Tibial nerve (tissue), 4 donors: ENCODE measurements around the gene ITIH2. TPM values are rescaled to one million over a fixed set of nuclear protein-coding genes. Genes with fewer than 3 reads are reported as not detected.

Experiments
- DNase-seq, 2 donors: peaks; one replicate each; pipeline ENCODE4 v3.0.0-alpha.2; 2019; ENCODE audit warnings: low spot score in 2 of 2
- H3K27ac ChIP-seq, 4 donors: fragments of 200-600 bp; sonication (generic) in 3 of 4; one replicate each; pipeline ENCODE4 v1.5.1; 2017 to 2019; ENCODE audit warnings: mild to moderate bottlenecking in 1 of 4
- H3K27me3 ChIP-seq, 2 donors: fragments of 200-600 bp; sonication (generic) in 1 of 2; one replicate each; pipeline versions ENCODE4 v1.5.1 to v1.6.0; 2017 to 2019
- H3K36me3 ChIP-seq, 3 donors: fragments of 200-600 bp; sonication (generic); one replicate each; pipeline ENCODE4 v1.5.1; 2018 to 2019
- H3K4me1 ChIP-seq, 4 donors: fragments of 200-600 bp; sonication (generic) in 3 of 4; one replicate each; pipeline ENCODE4 v1.5.1; 2017 to 2019
- H3K4me3 ChIP-seq, 4 donors: fragments of 200-600 bp; sonication (generic) in 3 of 4; one replicate each; pipeline ENCODE4 v1.5.1; 2017 to 2019; ENCODE audit warnings: mild to moderate bottlenecking in 1 of 4, moderate library complexity in 1 of 4
- H3K9me3 ChIP-seq, 4 donors: fragments of 200-600 bp; sonication (generic) in 3 of 4; one replicate each; pipeline ENCODE4 v1.5.1; 2017 to 2019
- CTCF ChIP-seq, 5 experiments: fragments of 200-600 bp in 3 of 5; fragments of 450-650 bp in 2 of 5; sonication (generic) in 3 of 5; IDR thresholded peaks; one replicate each; pipeline ENCODE4 v1.5.1; 2016 to 2019; ENCODE audit warnings: antibody characterized with exemption in 5 of 5, mild to moderate bottlenecking in 3 of 5, moderate library complexity in 2 of 5
- EP300 ChIP-seq, 2 donors: sonication (generic); formaldehyde crosslinking; IDR thresholded peaks; one replicate each; pipeline ENCODE4 v1.6.1; 2017; ENCODE audit warnings: antibody characterized with exemption in 2 of 2, mild to moderate bottlenecking in 1 of 2
- POLR2A ChIP-seq, 2 donors: fragments of 450-650 bp; IDR thresholded peaks; one replicate each; pipeline ENCODE4 v1.6.1; 2017; ENCODE audit warnings: antibody characterized with exemption in 2 of 2, mild to moderate bottlenecking in 2 of 2, moderate library complexity in 2 of 2
- WGBS, 2 donors: methylation state at CpG; one replicate each; pipeline ENCODE4 v1.1.5; 2018; 5-methylcytosine and 5-hydroxymethylcytosine counted together
- total RNA-seq, 4 donors: library from RNA; depleted of rRNA; stranded (reverse); fragments of >200 nt; gene quantifications; one replicate each; pipeline ENCODE4 v1.1.0, GENCODE V29; 2016

The ITIH2 gene
- total RNA-seq, 4 donors from 2014 or later, result not detected

- no peak for DNase-seq
- WGBS, 2 donors, result 86 to 90% methylated on average over 4 of the region's 4 CpGs
- H3K4me1 ChIP-seq, result peaks cover 2 to 63% (median 22%) of the 10 kb centered on the region in 4 donors
- no peak overlapping the region for H3K4me3 ChIP-seq
- H3K27me3 ChIP-seq, result no peaks in the 10 kb centered on the region
- TF ChIP-seq POLR2A (IDR thresholded peaks at IDR 0.05), result no peak
- TF ChIP-seq CTCF (IDR thresholded peaks at IDR 0.05), result no peak
- TF ChIP-seq EP300 (IDR thresholded peaks at IDR 0.05), result no peak
- H3K9me3 ChIP-seq, result no peaks in the 10 kb centered on the region
- peaks cover 0 to 28% (median 0%) of the 10 kb centered on the region in 3 donors for H3K36me3 ChIP-seq
- H3K27ac ChIP-seq, result no peak overlapping the region
Observed at GRCh38 chr10:7794251-7795026, 91.3 kb downstream of the ITIH2 start.

GRCh38 chr10:7795605-7796004 lies 92.5 kb downstream of the ITIH2 start:
- DNase-seq, result no peak
- no peak for TF ChIP-seq POLR2A (IDR thresholded peaks at IDR 0.05)
- no peak for TF ChIP-seq EP300 (IDR thresholded peaks at IDR 0.05)
- TF ChIP-seq CTCF (IDR thresholded peaks at IDR 0.05), result no peak
- Histone ChIP-seq H3K27me3 (no peaks in the 10 kb centered on the region), H3K9me3 (no peaks in the 10 kb centered on the region), H3K36me3 (peaks cover 0 to 40% (median 0%) of the 10 kb centered on the region in 3 donors), H3K27ac (no peak overlapping the region), H3K4me1 (peaks cover 0 to 52% (median 17%) of the 10 kb centered on the region in 4 donors), H3K4me3 (no peak overlapping the region)
- 77 to 79% methylated on average over 4 of the region's 4 CpGs for WGBS, 2 donors

GRCh38 chr10:7797582-7797981 lies 94.5 kb downstream of the ITIH2 start:
- Histone ChIP-seq H3K36me3 (peaks cover 3 to 60% (median 5%) of the 10 kb centered on the region in 3 donors), H3K4me3 (no peak overlapping the region), H3K4me1 (peaks cover 0 to 33% (median 10%) of the 10 kb centered on the region in 4 donors), H3K9me3 (no peaks in the 10 kb centered on the region), H3K27me3 (no peaks in the 10 kb centered on the region), H3K27ac (no peak overlapping the region)
- DNase-seq, result no peak
- WGBS, 2 donors, result 41 to 49% methylated on average over 6 of the region's 6 CpGs
- TF ChIP-seq CTCF (IDR thresholded peaks at IDR 0.05) (no peak), POLR2A (IDR thresholded peaks at IDR 0.05) (no peak), EP300 (IDR thresholded peaks at IDR 0.05) (no peak)

Other genes starting within 250 kb of the ITIH2 start
- 10 to 100 TPM; 20.7 to 86.4 (median 26.9) TPM for gene ITIH5, start 36.4 kb upstream of the ITIH2 start, total RNA-seq
- 1 to 10 TPM; 6.9 to 9.2 (median 7.7) TPM for gene KIN, start 84.7 kb downstream of the ITIH2 start, total RNA-seq
- gene ATP5F1C, start 84.9 kb downstream of the ITIH2 start, total RNA-seq, result 100 to 1,000 TPM; 138 to 224 (median 171) TPM
- gene TAF3, start 115.2 kb downstream of the ITIH2 start, total RNA-seq, result 10 to 100 TPM; 11.7 to 12.6 (median 12.4) TPM